Mononuclear cell (primary cell): ENCODE data around the gene TMEM81. TPM values are rescaled to one million over a fixed set of nuclear protein-coding genes. Genes with fewer than 3 reads are reported as not detected.

Experiments used
- H3K27me3 ChIP-seq: 2 replicates; pipeline ENCODE4 v1.6.0; 2011; ENCODE audit warnings: low read length, control low read depth; ENCODE audit not compliant: insufficient read depth
- H3K4me1 ChIP-seq: 2 replicates; pipeline ENCODE4 v1.5.1; 2011; ENCODE audit warnings: mild to moderate bottlenecking, low read length, control low read depth; ENCODE audit not compliant: insufficient read depth
- H3K4me3 ChIP-seq: 2 replicates; pipeline ENCODE4 v1.5.1; 2011; ENCODE audit warnings: mild to moderate bottlenecking, low read length, moderate library complexity
- H3K9me3 ChIP-seq: 2 replicates; pipeline ENCODE4 v1.5.1; 2011; ENCODE audit warnings: low read depth, mild to moderate bottlenecking, control low read depth, low read length
- total RNA-seq: library from RNA; depleted of rRNA; stranded (reverse); fragments of >200 nt; gene quantifications from one replicate; pipeline ENCODE4 v1.2.3, GENCODE V29; 2012

The TMEM81 gene
- total RNA-seq, 1 donor: 0.63 TPM

GRCh38 chr1:205095422-205095821, 11.2 kb upstream of the TMEM81 start:
- Histone ChIP-seq H3K4me1 (no peaks in the 10 kb centered on the region), H3K4me3 (no peak overlapping the region), H3K9me3 (no peaks in the 10 kb centered on the region), H3K27me3 (no peaks in the 10 kb centered on the region)

DNA sequence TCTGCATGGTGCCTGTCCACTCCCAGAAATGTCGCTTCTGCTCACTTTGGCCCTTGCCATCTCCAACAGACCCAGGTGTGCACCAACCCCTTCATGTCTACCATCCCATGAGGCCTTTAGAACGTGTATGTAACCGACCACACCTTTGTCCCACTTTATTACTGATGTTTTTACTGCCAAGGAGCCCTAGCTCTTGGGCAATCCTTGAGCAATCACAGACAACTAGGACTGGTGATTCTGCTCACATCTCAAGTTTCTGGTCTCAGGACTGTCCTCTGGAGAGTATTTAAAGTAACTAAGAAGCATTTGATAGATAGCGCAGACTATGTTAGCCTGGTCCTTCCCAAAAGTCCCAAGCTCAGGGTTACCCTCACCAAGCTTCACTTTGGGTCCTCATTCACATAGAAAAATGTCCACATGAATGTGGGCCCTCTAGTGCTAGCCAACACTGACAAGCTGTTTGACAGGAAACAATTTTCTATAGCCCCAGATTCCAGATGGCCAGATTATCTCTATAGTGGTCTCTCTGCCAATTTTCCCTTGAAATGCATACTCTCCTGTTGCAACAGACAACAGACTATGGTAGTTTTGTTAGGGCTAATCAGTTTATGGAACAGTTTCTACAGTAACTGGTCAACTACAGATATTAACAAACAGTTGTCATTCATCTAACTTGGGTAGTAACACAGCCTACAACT, 6.9 kb upstream of the TMEM81 start:
- no peak overlapping the region for H3K4me3 ChIP-seq

DNA sequence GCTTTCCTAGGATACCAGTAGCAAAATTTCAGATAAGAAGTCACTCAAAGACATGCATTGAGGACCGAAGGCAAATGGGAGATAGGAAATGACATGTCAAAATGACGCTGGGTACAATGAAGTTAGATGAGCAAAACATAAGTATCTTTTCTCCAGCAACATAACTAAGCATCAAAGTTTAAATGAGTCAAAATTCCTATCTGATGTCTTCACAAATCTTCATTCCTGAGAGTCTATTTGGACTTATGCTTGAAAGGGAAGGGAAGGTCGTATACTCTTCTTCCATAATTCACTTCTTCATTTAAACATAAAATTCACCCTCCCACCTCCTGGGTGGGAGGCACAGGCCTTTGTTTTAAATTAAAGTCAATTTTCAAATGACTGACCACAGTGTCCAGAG, 4.1 kb upstream of the TMEM81 start:
- H3K27me3 ChIP-seq: no peaks in the 10 kb centered on the region
- no peaks in the 10 kb centered on the region for H3K4me1 ChIP-seq
- H3K4me3 ChIP-seq: no peak overlapping the region
- H3K9me3 ChIP-seq: no peaks in the 10 kb centered on the region

More for the DNA sequence above, 6.9 kb upstream of the TMEM81 start:
- Histone ChIP-seq H3K9me3 (no peaks in the 10 kb centered on the region), H3K27me3 (no peaks in the 10 kb centered on the region), H3K4me1 (no peaks in the 10 kb centered on the region)

- Histone ChIP-seq H3K4me1 (no peaks in the 10 kb centered on the region), H3K4me3 (no peak overlapping the region), H3K9me3 (no peaks in the 10 kb centered on the region), H3K27me3 (no peaks in the 10 kb centered on the region)
Measured at GRCh38 chr1:205082431-205082830, 1.8 kb downstream of the TMEM81 start.

- no peaks in the 10 kb centered on the region for H3K4me1 ChIP-seq
- H3K27me3 ChIP-seq: no peaks in the 10 kb centered on the region
- H3K4me3 ChIP-seq: no peak overlapping the region
- no peaks in the 10 kb centered on the region for H3K9me3 ChIP-seq
Measured at GRCh38 chr1:205077934-205078311, 6.3 kb downstream of the TMEM81 start.

DNA sequence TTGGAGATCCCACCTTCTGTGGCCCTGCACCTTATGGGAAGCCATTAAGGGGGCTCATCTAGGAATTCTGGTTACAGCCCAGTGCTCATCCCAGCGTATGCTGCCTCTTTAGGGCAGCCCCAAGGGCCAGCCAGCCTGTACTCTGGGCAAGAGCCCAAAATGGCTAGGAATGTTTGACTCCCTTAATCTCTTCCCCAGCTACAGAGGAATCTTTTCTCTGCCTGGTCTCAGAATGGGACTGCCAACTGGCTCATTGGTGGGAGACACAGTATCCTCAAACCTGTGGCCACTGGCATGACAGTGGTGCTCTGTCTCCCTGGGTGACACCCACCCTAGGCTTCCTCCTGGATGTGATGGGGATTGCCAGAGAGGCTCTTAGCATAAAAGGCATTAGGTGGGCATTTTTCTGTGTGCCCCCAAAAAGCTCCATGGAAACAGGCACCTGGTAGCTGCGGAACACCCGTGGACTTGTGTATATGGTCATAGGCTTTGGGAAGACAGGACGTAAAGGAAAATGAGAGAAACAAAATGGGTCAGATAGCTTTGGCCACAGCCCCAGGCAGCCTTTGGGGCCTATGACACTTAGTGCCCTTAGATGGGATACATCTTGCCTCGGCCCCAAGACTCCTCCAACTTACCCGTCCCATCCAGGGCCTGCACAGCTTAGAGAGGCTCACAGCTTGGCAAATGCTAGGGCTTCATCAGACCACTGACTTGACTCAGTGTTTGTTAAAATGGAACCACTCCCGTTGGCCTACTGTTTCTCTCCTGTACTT, 6.9 kb downstream of the TMEM81 start:
- Histone ChIP-seq H3K9me3 (no peaks in the 10 kb centered on the region), H3K27me3 (no peaks in the 10 kb centered on the region), H3K4me1 (no peaks in the 10 kb centered on the region), H3K4me3 (no peak overlapping the region)

DNA sequence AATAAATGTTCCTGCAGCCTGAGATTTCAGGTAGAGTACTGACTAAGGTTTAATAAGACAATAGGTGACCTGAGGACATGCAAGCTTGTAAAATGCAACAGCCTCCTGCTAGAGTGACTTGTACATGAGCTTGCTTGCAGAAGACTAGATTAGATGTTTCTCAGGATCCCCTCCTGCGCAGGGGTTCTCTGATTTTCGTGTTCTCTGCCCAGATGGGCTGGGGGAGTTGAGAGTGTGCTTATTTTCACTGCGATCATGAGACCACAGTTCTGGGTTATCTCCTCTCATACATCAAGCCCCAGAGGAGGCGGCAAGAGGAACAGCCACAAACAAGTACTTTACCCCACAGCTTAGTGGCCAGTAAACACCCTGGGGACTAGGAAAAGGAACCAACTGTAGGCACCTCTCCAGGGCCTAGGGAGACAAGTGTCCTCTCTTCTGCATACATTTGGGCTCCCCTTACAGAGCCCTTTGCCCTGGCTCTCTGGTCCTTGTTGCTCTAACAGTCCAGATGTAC, 8.0 kb downstream of the TMEM81 start:
- Histone ChIP-seq H3K4me3 (no peak overlapping the region), H3K9me3 (no peaks in the 10 kb centered on the region), H3K4me1 (no peaks in the 10 kb centered on the region), H3K27me3 (no peaks in the 10 kb centered on the region)

DNA sequence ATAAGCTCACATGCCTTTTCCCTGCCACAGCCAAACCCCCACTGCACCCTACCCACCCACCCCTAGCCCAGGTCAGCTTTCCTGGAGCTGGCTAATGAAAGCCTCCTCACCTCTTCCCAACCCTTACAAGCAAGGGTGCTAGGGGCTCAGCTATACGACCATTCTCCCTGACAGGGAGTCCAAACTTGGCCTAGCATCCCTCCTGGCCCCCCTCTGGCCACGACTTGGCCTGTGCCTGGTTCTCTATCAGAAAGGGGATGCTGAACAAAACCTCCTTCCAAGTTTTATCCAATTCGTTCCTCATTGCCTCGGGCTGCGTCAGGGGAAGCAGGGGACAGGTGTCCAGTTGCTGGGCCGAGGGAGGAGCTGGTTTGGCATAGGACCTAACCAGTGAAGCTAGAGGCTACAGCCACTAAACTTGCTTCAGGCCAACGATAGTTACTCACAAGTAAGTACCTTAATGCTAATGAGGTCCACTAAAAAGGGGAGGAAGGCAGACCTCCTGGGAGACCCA, 8.6 kb downstream of the TMEM81 start:
- no peaks in the 10 kb centered on the region for H3K27me3 ChIP-seq
- no peaks in the 10 kb centered on the region for H3K4me1 ChIP-seq
- no peaks in the 10 kb centered on the region for H3K9me3 ChIP-seq
- H3K4me3 ChIP-seq: no peak overlapping the region

- Histone ChIP-seq H3K4me1 (no peaks in the 10 kb centered on the region), H3K9me3 (no peaks in the 10 kb centered on the region), H3K27me3 (no peaks in the 10 kb centered on the region), H3K4me3 (no peak overlapping the region)
Measured at GRCh38 chr1:205074513-205074912, 9.7 kb downstream of the TMEM81 start.

GRCh38 chr1:205074084-205074483, 10.2 kb downstream of the TMEM81 start:
- no peaks in the 10 kb centered on the region for H3K4me1 ChIP-seq
- no peaks in the 10 kb centered on the region for H3K27me3 ChIP-seq
- H3K4me3 ChIP-seq: no peak overlapping the region
- no peaks in the 10 kb centered on the region for H3K9me3 ChIP-seq

DNA sequence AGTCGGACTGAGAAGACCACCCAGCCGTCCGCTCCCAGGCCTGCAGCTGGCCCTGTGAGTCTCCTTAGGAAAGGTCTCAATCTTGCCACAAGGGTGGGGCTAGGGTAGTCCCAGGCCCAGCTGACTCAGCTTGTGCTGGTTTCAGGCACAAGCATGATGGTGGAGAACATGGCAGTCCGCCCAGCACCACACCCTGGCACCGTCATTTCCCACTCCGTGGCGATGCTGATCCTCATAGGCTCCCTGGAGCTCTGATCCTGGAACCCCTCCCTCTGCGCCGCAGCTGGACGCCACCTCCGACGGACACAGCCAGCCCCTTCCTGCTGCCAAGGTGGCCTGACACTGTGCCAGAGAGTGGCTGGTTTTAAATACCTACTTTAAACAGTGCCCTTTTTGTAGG, 10.7 kb downstream of the TMEM81 start:
- no peaks in the 10 kb centered on the region for H3K27me3 ChIP-seq
- no peaks in the 10 kb centered on the region for H3K9me3 ChIP-seq
- H3K4me3 ChIP-seq: no peak overlapping the region
- H3K4me1 ChIP-seq: no peaks in the 10 kb centered on the region

- Histone ChIP-seq H3K9me3 (no peaks in the 10 kb centered on the region), H3K4me3 (no peak overlapping the region), H3K4me1 (no peaks in the 10 kb centered on the region), H3K27me3 (no peaks in the 10 kb centered on the region)
Measured at GRCh38 chr1:205072881-205073280, 11.4 kb downstream of the TMEM81 start.

DNA sequence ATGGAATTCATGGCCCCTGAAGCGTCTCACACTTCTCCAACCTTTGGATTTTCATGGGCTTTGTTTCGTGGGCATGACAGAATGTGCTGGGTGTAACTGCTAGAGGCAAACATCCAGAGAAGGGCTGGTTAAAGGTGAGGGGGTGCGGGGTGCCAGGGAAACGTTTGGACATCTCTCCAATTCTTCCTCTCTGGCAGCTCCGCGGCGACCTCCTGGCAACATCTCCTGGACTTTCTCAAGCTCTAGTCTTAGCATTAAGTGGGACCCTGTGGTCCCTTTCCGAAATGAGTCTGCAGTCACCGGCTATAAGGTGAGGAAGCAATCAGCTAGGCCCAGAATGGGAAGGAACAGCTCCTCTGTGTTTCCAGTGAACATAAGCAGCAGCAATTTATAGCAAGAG, 12.0 kb downstream of the TMEM81 start:
- Histone ChIP-seq H3K9me3 (no peaks in the 10 kb centered on the region), H3K4me3 (no peak overlapping the region), H3K4me1 (no peaks in the 10 kb centered on the region), H3K27me3 (no peaks in the 10 kb centered on the region)

DNA sequence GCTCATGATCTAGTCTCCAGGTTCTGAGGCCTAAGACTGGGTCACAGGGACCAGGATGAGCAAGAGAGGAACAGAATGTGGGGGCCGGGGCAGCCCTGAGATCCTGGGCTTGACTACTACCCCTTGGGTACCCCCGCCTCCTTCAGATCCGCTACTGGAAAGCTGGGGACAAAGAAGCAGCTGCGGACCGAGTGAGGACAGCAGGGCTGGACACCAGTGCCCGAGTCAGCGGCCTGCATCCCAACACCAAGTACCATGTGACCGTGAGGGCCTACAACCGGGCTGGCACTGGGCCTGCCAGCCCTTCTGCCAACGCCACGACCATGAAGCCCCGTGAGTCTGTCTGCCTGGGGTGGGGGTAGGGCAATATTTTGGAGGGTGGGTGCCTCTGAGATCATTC, 12.5 kb downstream of the TMEM81 start:
- no peaks in the 10 kb centered on the region for H3K27me3 ChIP-seq
- no peaks in the 10 kb centered on the region for H3K9me3 ChIP-seq
- no peak overlapping the region for H3K4me3 ChIP-seq
- no peaks in the 10 kb centered on the region for H3K4me1 ChIP-seq

DNA sequence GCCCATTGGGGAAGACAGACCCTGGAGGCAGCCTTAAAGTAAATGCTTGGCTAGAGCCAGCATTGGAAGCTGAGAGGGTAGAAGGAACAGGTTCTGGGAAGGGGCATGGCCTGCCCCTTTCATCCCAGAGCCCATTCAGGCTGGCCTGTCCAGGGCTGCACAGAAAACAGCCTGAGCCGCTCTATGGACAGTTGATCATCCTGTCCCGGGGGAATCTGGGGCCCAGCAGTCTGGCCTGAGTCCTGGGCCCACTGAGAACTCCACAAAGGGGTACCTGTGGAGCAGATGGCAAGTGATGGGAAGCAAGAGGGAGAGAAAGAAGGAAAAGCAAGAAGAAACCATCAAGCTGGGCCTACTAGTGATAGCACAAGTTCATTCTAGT, 13.2 kb downstream of the TMEM81 start:
- H3K4me1 ChIP-seq: no peaks in the 10 kb centered on the region
- no peak overlapping the region for H3K4me3 ChIP-seq
- no peaks in the 10 kb centered on the region for H3K9me3 ChIP-seq
- no peaks in the 10 kb centered on the region for H3K27me3 ChIP-seq
